ENCODE data around the gene SLC2A4RG.

SLC2A4RG gene

GRCh38 chr20:63782051-63782471 is 42.5 kb downstream of the SLC2A4RG start:
- DNase-seq = no peak

DNA sequence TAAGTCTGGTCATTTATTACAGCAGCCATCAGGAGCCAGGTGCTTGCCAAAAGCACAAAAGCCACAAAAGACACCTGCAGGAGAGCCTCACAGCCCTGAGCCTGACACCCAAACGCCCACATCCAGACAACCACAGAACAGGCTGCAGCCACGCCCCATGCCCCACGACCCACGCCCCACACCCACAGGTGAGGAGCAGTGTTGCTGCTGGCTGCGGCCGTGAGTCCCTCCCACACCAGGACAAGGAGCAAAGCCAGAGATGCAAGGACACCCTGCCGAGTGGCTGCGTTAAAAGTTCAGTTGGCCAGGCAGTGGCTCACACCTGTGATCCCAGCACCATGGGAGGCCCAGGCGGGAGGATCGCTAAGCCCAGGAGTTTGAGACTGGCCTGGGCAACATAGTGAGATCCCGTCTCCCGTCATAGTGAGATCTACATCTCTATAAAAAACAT is 43.0 kb downstream of the SLC2A4RG start:
- no peak for DNase-seq

GRCh38 chr20:63783970-63784369 is 44.4 kb downstream of the SLC2A4RG start:
- no peak for DNase-seq

- no peak for DNase-seq
These were observed 46.1 kb downstream of the SLC2A4RG start for GRCh38 chr20:63785691-63786131.

DNA sequence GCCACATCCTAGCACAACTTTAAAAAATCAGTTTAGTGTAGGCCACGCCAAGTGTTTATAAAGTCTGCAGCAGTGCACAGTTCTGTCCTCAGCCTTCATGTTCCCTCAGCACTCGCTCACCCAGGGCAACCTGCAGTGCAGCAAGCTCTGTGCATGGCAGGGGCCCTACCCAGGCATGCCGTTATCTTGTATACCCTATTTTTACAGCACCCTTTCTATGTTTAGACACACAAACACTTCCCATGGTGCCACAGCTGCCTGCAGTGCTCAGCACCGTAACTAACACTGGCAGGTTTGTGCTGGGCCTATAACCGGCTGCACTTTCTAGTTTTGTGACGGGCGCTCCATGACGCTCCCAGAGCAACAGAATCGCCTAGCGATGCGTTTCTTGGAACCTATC is 47.7 kb downstream of the SLC2A4RG start:
- no peak for DNase-seq

DNA sequence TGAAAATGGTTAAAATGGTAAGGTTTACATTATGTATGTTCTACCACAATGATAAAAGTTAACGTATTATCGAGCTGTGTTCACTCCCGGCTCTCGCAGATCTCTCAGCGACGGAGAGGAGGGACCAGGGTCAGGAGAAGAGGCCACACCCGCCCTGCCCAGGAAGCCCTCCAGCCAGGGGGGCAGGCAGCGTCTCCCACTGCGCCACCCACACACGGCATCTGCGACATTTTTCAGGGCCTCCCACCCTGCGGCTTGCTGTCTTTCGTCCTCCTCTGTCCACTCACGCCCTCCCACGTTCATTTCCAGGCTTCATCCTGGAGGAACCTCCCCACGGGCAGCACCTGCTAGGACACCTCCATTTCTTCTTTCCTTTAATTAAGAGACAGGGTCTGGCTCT is 48.2 kb downstream of the SLC2A4RG start:
- no peak for DNase-seq

GRCh38 chr20:63789836-63790571 is 50.4 kb downstream of the SLC2A4RG start:
- no peak for DNase-seq

- no peak for DNase-seq
These were observed 51.1 kb downstream of the SLC2A4RG start for GRCh38 chr20:63790572-63791168.

DNA sequence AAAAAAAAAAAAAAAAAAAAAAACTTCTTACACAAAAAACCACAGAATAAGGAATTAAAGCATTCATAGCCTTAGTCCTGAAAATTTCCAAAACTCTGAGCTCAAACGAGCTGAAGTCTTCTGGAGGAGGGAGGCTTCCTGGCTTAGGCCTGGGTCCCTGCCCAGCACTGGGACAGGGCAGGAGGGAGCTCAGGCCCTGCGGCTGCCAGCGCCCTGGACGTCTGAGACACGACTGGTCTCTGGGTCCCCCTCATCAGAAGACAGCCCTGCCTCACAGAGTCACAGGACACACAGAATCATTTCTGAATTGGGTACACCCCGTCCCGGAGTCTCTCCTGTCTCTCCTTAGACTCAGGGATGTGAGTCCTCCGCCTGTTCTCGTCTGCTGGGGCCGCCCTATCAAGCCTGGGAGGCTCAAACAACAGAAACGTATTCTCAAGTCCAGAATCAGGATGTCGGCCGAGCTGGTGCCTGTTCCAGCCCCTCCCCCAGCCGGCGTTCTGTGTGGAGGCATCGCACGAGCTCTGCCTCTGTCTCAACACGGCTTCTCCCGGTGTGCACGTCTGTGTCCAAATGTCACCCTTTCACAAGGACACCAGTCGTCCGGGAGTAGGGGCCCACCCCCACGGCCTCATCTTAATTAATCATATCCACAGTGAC is 52.1 kb downstream of the SLC2A4RG start:
- no peak for DNase-seq

GRCh38 chr20:63792866-63793265 is 53.3 kb downstream of the SLC2A4RG start:
- DNase-seq = no peak

All from NCI-H1930 (cell line).